SK-N-SH treated with all-trans-retinoic acid at 6 μM for 48 hours (cell line): ENCODE data around the gene TH.

ENCODE experiments used
- ATAC-seq: fragments of 200-7000 bp; cut with Tn5 transposase; 3 replicates; pipeline ENCODE4 v1.9.1; 2020; ENCODE audit warnings: mild to moderate bottlenecking, moderate library complexity
- ARNTL ChIP-seq: fragments of 450-650 bp; formaldehyde crosslinking; IDR thresholded peaks from 2 replicates; pipeline ENCODE4 v1.5.0; 2020; ENCODE audit warnings: low read depth, mild to moderate bottlenecking, moderate library complexity, borderline replicate concordance
- BACH2 ChIP-seq: fragments of 250-450 bp; sonication (Bioruptor Pico); IDR thresholded peaks from 2 replicates; pipeline ENCODE4 v1.9.0; 2021; ENCODE audit warnings: mild to moderate bottlenecking, borderline replicate concordance
- CSDC2 ChIP-seq: fragments of 250-450 bp; sonication (Bioruptor Pico); IDR thresholded peaks from 2 replicates; pipeline ENCODE4 v1.5.0; 2020; ENCODE audit warnings: mild to moderate bottlenecking, moderate library complexity
- ESRRG ChIP-seq: fragments of 250-450 bp; sonication (Bioruptor Pico); IDR thresholded peaks from 2 replicates; pipeline ENCODE4 v1.6.1; 2021; ENCODE audit warnings: mild to moderate bottlenecking
- GLIS3 ChIP-seq: fragments of 250-450 bp; sonication (Bioruptor Pico); IDR thresholded peaks from 2 replicates; pipeline ENCODE4 v1.5.0; 2020; ENCODE audit warnings: mild to moderate bottlenecking, moderate library complexity
- ISL1 ChIP-seq: fragments of 250-450 bp; sonication (Bioruptor Pico); IDR thresholded peaks from 2 replicates; pipeline ENCODE4 v2.1.2; 2022; ENCODE audit warnings: mild to moderate bottlenecking, moderate library complexity
- OSR1 ChIP-seq: fragments of 250-450 bp; sonication (Bioruptor Pico); IDR thresholded peaks from 2 replicates; pipeline ENCODE4 v1.8.0; 2022; ENCODE audit warnings: moderate library complexity, mild to moderate bottlenecking, inconsistent platforms
- RARB ChIP-seq: fragments of 250-450 bp; sonication (Bioruptor Pico); IDR thresholded peaks from 2 replicates; pipeline ENCODE4 v1.8.0; 2021; ENCODE audit warnings: mild to moderate bottlenecking, moderate library complexity
- SNAI2 ChIP-seq: fragments of 250-450 bp; sonication (Bioruptor Pico); IDR thresholded peaks from 2 replicates; pipeline ENCODE4 v1.5.0; 2020; ENCODE audit warnings: mild to moderate bottlenecking, moderate library complexity
- TCF4 ChIP-seq: fragments of 250-450 bp; sonication (Bioruptor Pico); IDR thresholded peaks from 2 replicates; pipeline ENCODE4 v1.8.0; 2021; ENCODE audit warnings: mild to moderate bottlenecking, moderate library complexity, borderline replicate concordance
- TOX ChIP-seq: fragments of 250-450 bp; sonication (Bioruptor Pico); IDR thresholded peaks from 2 replicates; pipeline ENCODE4 v1.8.0; 2021; ENCODE audit warnings: mild to moderate bottlenecking, moderate library complexity, borderline replicate concordance
- ZC3H10 ChIP-seq: fragments of 250-450 bp; sonication (Bioruptor Pico); IDR thresholded peaks from 2 replicates; pipeline ENCODE4 v1.5.1; 2021; ENCODE audit warnings: mild to moderate bottlenecking, moderate library complexity
- ZFP30 ChIP-seq: fragments of 450-650 bp; formaldehyde crosslinking; IDR thresholded peaks from 2 replicates; pipeline ENCODE4 v1.5.0; 2022; ENCODE audit warnings: mild to moderate bottlenecking, moderate library complexity
- ZNF565 ChIP-seq: fragments of 450-650 bp; formaldehyde crosslinking; conservative IDR thresholded peaks from 2 replicates; pipeline ENCODE4 v1.5.0; 2020; ENCODE audit warnings: low read depth, mild to moderate bottlenecking, moderate library complexity
- ZNF70 ChIP-seq: fragments of 450-650 bp; formaldehyde crosslinking; IDR thresholded peaks from 2 replicates; pipeline ENCODE4 v1.5.0; 2020; ENCODE audit warnings: mild to moderate bottlenecking, moderate library complexity
- ZNF8 ChIP-seq: fragments of 450-650 bp; formaldehyde crosslinking; IDR thresholded peaks from 2 replicates; pipeline ENCODE4 v1.5.0; 2020; ENCODE audit warnings: mild to moderate bottlenecking, moderate library complexity
- TF ChIP-seq, protein P1 (sequence below): fragments of 250-450 bp; sonication (Bioruptor Pico); IDR thresholded peaks from 2 replicates; pipeline ENCODE4 v1.8.0; 2021; ENCODE audit warnings: low read depth, mild to moderate bottlenecking, moderate library complexity, borderline replicate concordance
- TF ChIP-seq, protein P2 (sequence below): fragments of 250-450 bp; sonication (Bioruptor Pico); IDR thresholded peaks from 2 replicates; pipeline ENCODE4 v1.8.0; 2020; ENCODE audit warnings: mild to moderate bottlenecking, moderate library complexity, borderline replicate concordance
- TF ChIP-seq, protein P3 (sequence below): fragments of 250-450 bp; sonication (Bioruptor Pico); IDR thresholded peaks from 2 replicates; pipeline ENCODE4 v1.5.1; 2021; ENCODE audit warnings: mild to moderate bottlenecking, moderate library complexity
- TF ChIP-seq, protein P4 (sequence below): fragments of 250-450 bp; sonication (Bioruptor Pico); IDR thresholded peaks from 2 replicates; pipeline ENCODE4 v1.5.0; 2020; ENCODE audit warnings: mild to moderate bottlenecking, moderate library complexity
- TF ChIP-seq, protein P5 (sequence below): fragments of 250-450 bp; sonication (Bioruptor Pico); IDR thresholded peaks from 2 replicates; pipeline ENCODE4 v1.5.1; 2020; ENCODE audit warnings: low read depth, mild to moderate bottlenecking, moderate library complexity

The TH gene

DNA sequence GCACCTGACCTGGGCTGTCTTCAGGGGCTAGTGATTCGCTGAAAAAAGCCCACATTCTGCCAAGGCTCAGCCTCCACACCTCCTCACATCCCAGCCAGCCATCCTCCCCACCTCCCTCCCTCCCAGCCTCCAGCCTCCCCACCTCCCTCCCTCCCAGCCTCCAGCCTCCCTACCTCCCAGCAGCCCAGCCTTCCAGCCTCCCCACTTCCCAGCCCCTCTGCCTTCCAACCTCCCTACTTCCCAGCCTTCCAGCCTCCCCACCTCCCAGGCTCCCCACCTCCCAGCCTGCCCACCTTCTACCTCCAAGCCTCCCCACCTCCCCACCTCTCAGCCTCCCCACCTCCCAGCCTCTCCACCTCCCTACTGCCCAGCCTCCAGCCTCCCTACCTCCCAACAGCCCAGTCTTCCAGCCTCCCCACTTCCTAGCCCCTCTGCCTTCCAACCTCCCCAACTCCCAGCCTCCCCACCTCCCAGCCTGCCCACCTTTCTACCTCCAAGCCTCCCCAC is 33.7 kb upstream of the TH start:
- no peak for TF ChIP-seq BACH2 (CRISPR knock-in tag)
- TF ChIP-seq OSR1 (CRISPR knock-in tag): no peak
- no peak for TF ChIP-seq ZC3H10
- TF ChIP-seq ESRRG (CRISPR knock-in tag): no peak
- no peak for TF ChIP-seq ISL1
- TF ChIP-seq, protein P1, sequence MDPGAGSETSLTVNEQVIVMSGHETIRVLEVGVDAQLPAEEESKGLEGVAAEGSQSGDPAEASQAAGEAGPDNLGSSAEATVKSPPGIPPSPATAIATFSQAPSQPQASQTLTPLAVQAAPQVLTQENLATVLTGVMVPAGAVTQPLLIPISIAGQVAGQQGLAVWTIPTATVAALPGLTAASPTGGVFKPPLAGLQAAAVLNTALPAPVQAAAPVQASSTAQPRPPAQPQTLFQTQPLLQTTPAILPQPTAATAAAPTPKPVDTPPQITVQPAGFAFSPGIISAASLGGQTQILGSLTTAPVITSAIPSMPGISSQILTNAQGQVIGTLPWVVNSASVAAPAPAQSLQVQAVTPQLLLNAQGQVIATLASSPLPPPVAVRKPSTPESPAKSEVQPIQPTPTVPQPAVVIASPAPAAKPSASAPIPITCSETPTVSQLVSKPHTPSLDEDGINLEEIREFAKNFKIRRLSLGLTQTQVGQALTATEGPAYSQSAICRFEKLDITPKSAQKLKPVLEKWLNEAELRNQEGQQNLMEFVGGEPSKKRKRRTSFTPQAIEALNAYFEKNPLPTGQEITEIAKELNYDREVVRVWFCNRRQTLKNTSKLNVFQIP (CRISPR knock-in tag): no peak
- TF ChIP-seq ZNF8 (CRISPR knock-in tag): no peak
- TF ChIP-seq, protein P2, sequence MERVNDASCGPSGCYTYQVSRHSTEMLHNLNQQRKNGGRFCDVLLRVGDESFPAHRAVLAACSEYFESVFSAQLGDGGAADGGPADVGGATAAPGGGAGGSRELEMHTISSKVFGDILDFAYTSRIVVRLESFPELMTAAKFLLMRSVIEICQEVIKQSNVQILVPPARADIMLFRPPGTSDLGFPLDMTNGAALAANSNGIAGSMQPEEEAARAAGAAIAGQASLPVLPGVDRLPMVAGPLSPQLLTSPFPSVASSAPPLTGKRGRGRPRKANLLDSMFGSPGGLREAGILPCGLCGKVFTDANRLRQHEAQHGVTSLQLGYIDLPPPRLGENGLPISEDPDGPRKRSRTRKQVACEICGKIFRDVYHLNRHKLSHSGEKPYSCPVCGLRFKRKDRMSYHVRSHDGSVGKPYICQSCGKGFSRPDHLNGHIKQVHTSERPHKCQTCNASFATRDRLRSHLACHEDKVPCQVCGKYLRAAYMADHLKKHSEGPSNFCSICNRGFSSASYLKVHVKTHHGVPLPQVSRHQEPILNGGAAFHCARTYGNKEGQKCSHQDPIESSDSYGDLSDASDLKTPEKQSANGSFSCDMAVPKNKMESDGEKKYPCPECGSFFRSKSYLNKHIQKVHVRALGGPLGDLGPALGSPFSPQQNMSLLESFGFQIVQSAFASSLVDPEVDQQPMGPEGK: no peak
- TF ChIP-seq, protein P3, sequence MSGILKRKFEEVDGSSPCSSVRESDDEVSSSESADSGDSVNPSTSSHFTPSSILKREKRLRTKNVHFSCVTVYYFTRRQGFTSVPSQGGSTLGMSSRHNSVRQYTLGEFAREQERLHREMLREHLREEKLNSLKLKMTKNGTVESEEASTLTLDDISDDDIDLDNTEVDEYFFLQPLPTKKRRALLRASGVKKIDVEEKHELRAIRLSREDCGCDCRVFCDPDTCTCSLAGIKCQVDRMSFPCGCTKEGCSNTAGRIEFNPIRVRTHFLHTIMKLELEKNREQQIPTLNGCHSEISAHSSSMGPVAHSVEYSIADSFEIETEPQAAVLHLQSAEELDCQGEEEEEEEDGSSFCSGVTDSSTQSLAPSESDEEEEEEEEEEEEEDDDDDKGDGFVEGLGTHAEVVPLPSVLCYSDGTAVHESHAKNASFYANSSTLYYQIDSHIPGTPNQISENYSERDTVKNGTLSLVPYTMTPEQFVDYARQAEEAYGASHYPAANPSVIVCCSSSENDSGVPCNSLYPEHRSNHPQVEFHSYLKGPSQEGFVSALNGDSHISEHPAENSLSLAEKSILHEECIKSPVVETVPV (CRISPR knock-in tag): no peak
- TF ChIP-seq CSDC2 (CRISPR knock-in tag): no peak
- TF ChIP-seq RARB (CRISPR knock-in tag): no peak
- no peak for TF ChIP-seq ZFP30 (CRISPR knock-in tag)
- no peak for TF ChIP-seq TOX (CRISPR knock-in tag)
- no peak for TF ChIP-seq ZNF565
- TF ChIP-seq, protein P4, sequence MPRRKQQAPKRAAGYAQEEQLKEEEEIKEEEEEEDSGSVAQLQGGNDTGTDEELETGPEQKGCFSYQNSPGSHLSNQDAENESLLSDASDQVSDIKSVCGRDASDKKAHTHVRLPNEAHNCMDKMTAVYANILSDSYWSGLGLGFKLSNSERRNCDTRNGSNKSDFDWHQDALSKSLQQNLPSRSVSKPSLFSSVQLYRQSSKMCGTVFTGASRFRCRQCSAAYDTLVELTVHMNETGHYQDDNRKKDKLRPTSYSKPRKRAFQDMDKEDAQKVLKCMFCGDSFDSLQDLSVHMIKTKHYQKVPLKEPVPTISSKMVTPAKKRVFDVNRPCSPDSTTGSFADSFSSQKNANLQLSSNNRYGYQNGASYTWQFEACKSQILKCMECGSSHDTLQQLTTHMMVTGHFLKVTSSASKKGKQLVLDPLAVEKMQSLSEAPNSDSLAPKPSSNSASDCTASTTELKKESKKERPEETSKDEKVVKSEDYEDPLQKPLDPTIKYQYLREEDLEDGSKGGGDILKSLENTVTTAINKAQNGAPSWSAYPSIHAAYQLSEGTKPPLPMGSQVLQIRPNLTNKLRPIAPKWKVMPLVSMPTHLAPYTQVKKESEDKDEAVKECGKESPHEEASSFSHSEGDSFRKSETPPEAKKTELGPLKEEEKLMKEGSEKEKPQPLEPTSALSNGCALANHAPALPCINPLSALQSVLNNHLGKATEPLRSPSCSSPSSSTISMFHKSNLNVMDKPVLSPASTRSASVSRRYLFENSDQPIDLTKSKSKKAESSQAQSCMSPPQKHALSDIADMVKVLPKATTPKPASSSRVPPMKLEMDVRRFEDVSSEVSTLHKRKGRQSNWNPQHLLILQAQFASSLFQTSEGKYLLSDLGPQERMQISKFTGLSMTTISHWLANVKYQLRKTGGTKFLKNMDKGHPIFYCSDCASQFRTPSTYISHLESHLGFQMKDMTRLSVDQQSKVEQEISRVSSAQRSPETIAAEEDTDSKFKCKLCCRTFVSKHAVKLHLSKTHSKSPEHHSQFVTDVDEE (CRISPR knock-in tag): no peak
- TF ChIP-seq, protein P5, sequence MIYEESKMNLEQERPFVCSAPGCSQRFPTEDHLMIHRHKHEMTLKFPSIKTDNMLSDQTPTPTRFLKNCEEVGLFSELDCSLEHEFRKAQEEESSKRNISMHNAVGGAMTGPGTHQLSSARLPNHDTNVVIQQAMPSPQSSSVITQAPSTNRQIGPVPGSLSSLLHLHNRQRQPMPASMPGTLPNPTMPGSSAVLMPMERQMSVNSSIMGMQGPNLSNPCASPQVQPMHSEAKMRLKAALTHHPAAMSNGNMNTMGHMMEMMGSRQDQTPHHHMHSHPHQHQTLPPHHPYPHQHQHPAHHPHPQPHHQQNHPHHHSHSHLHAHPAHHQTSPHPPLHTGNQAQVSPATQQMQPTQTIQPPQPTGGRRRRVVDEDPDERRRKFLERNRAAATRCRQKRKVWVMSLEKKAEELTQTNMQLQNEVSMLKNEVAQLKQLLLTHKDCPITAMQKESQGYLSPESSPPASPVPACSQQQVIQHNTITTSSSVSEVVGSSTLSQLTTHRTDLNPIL (CRISPR knock-in tag): no peak
- no peak for TF ChIP-seq ARNTL (CRISPR knock-in tag)
- no peak for TF ChIP-seq ZNF70 (CRISPR knock-in tag)
- no peak for TF ChIP-seq SNAI2 (CRISPR knock-in tag)
- no peak for TF ChIP-seq TCF4 (CRISPR knock-in tag)
- ATAC-seq: no peak

DNA sequence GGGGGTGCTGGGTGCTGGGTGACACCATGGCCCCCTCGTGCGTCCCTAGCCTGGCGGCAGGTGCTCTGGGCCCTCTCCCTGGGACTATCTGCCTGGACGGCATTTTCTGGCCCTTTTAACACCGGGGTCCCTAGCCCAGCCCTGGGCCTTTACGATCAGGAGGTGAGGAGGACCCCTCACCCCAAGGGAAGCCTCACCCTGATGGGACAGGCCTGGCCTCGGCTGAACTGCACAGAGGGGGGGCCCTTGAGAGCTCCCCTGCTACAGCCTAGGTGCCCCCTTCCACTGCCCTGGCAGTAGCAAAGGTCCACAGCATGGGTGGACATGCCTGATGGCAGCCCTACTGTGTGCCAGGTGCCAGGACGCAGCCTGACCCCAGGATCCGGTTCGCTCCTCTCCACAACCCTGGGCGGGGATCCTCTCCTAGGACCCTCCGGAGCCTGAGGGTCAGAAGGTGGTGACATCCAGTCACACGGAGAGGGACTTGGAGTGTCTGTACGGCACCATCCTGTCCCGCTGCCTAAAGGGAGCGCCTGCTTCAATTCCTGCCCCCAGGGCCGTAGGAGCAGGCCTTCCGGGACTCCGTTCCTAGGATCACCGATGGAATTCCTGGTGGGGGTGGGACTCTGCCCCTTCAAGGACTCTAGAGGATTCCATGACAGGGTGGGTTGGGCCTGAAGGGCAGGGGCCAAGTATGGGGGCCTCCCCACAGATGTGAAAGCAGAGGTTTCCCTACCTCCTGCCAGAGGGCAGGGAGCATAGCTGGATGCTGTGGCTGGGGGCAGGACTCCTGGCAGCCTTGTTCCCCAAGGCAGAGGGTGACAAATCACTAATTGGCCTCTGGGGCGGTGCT is 33.0 kb upstream of the TH start:
- TF ChIP-seq GLIS3 (CRISPR knock-in tag): no peak
- TF ChIP-seq CSDC2 (CRISPR knock-in tag): no peak
- TF ChIP-seq, protein P4 (CRISPR knock-in tag): no peak
- no peak for TF ChIP-seq ARNTL (CRISPR knock-in tag)
- no peak for TF ChIP-seq ZNF70 (CRISPR knock-in tag)
- TF ChIP-seq ESRRG (CRISPR knock-in tag): no peak
- no peak for TF ChIP-seq ZFP30 (CRISPR knock-in tag)
- no peak for TF ChIP-seq OSR1 (CRISPR knock-in tag)
- TF ChIP-seq, protein P1 (CRISPR knock-in tag): no peak
- no peak for TF ChIP-seq ISL1
- TF ChIP-seq TCF4 (CRISPR knock-in tag): no peak
- TF ChIP-seq, protein P2: no peak
- no peak for ATAC-seq
